Neural cell (in vitro differentiated cells): ENCODE data around the gene RNPEP. TPM values are rescaled to one million over a fixed set of nuclear protein-coding genes. Genes with fewer than 3 reads are reported as not detected.

ENCODE experiments used
- H2AFZ ChIP-seq: fragments of 200-600, 300-800 bp; sonication (generic), shearing (Covaris generic); 2 replicates; pipeline ENCODE4 v1.6.0; 2014; ENCODE audit warnings: low read depth, mild to moderate bottlenecking, antibody characterized with exemption, low read length, moderate library complexity
- H3F3A ChIP-seq: fragments of 200-600 bp; shearing (Covaris generic); 2 replicates; pipeline ENCODE4 v1.6.1; 2016; ENCODE audit warnings: mild to moderate bottlenecking, moderate library complexity, mixed read lengths, antibody characterized with exemption, low read length; ENCODE audit not compliant: insufficient read depth, poor library complexity, severe bottlenecking
- H3K27ac ChIP-seq: fragments of 200-600, 300-800 bp; sonication (generic), shearing (Covaris generic); 2 replicates; pipeline ENCODE4 v1.5.1; 2014; ENCODE audit warnings: mild to moderate bottlenecking, low read length, moderate library complexity
- H3K27me3 ChIP-seq: fragments of 300-800, 200-600 bp; sonication (generic), shearing (Covaris generic); 2 replicates; pipeline ENCODE4 v1.6.0; 2014; ENCODE audit warnings: mild to moderate bottlenecking, low read depth, low read length, moderate library complexity; ENCODE audit not compliant: insufficient read depth
- H3K36me3 ChIP-seq: fragments of 300-800, 200-600 bp; sonication (generic), shearing (Covaris generic); 2 replicates; pipeline ENCODE4 v1.5.1; 2014; ENCODE audit warnings: mild to moderate bottlenecking, antibody characterized with exemption, low read length, moderate library complexity; ENCODE audit not compliant: insufficient read depth
- H3K4me2 ChIP-seq: fragments of 300-800, 200-600 bp; sonication (generic), shearing (Covaris generic); 2 replicates; pipeline ENCODE4 v1.6.0; 2014; ENCODE audit warnings: mild to moderate bottlenecking, low read length
- H3K4me3 ChIP-seq: fragments of 300-800, 200-600 bp; sonication (generic), shearing (Covaris generic); 2 replicates; pipeline ENCODE4 v1.5.1; 2014; ENCODE audit warnings: mild to moderate bottlenecking, low read length, moderate library complexity
- H3K79me2 ChIP-seq: fragments of 200-600 bp; shearing (Covaris generic); replicated peaks from 2 replicates; pipeline ENCODE4 v1.6.0; 2014; ENCODE audit warnings: mild to moderate bottlenecking, low read length, moderate library complexity; ENCODE audit not compliant: insufficient read depth
- H3K9ac ChIP-seq: fragments of 300-800, 200-600 bp; sonication (generic), shearing (Covaris generic); 2 replicates; pipeline ENCODE4 v1.6.1; 2016; ENCODE audit warnings: mild to moderate bottlenecking, low read length, mixed read lengths
- H3K9me2 ChIP-seq: fragments of 200-600 bp; shearing (Covaris generic); 2 replicates; pipeline ENCODE4 v1.6.1; 2016; ENCODE audit warnings: mild to moderate bottlenecking, low read length, mixed read lengths; ENCODE audit not compliant: insufficient read depth
- H3K9me3 ChIP-seq: fragments of 200-600, 300-800 bp; sonication (generic), shearing (Covaris generic); 2 replicates; pipeline ENCODE4 v1.6.1; 2016; ENCODE audit warnings: mild to moderate bottlenecking, mixed run types, low read length, moderate library complexity, mixed read lengths
- H4K20me1 ChIP-seq: fragments of 200-600 bp; shearing (Covaris generic); 2 replicates; pipeline ENCODE4 v1.6.1; 2016; ENCODE audit warnings: mild to moderate bottlenecking, mixed run types; ENCODE audit not compliant: insufficient read depth
- CTCF ChIP-seq: fragments of 450-650 bp; IDR thresholded peaks from 2 replicates; pipeline ENCODE4 v1.5.1; 2014; ENCODE audit warnings: antibody characterized with exemption, mild to moderate bottlenecking, moderate library complexity; ENCODE audit not compliant: poor library complexity, severe bottlenecking
- EP300 ChIP-seq: fragments of 450-650 bp; conservative IDR thresholded peaks from 2 replicates; pipeline ENCODE4 v1.6.1; 2014; ENCODE audit warnings: antibody characterized with exemption, mild to moderate bottlenecking, moderate library complexity; ENCODE audit not compliant: poor library complexity, severe bottlenecking
- EZH2 ChIP-seq: fragments of 200-600, 300-800 bp; shearing (Covaris generic), sonication (generic); IDR thresholded peaks from 2 replicates; pipeline ENCODE4 v1.6.1; 2014; ENCODE audit warnings: antibody characterized with exemption, low read length, borderline replicate concordance, mild to moderate bottlenecking; ENCODE audit not compliant: insufficient read depth, poor library complexity, severe bottlenecking
- MXI1 ChIP-seq: fragments of 450-650 bp; conservative IDR thresholded peaks from 2 replicates; pipeline ENCODE4 v1.6.1; 2014; ENCODE audit warnings: antibody characterized with exemption, mild to moderate bottlenecking; ENCODE audit not compliant: poor library complexity, severe bottlenecking
- POLR2AphosphoS5 ChIP-seq: IDR thresholded peaks from 2 replicates; pipeline ENCODE4 v1.6.1; 2012
- RAD21 ChIP-seq: fragments of 450-650 bp; conservative IDR thresholded peaks from 2 replicates; pipeline ENCODE4 v1.6.1; 2014; ENCODE audit warnings: antibody characterized with exemption, mild to moderate bottlenecking, moderate library complexity
- SMC3 ChIP-seq: fragments of 450-650 bp; conservative IDR thresholded peaks from 2 replicates; pipeline ENCODE4 v1.6.1; 2014; ENCODE audit warnings: antibody characterized with exemption, mild to moderate bottlenecking, moderate library complexity; ENCODE audit not compliant: poor library complexity
- polyA plus RNA-seq: library from polyadenylated mRNA; depleted of rRNA; stranded (reverse); fragments of >200 nt; gene quantifications from 2 replicates; pipeline ENCODE4 v1.2.3, GENCODE V29; 2014
- TF ChIP-seq, protein P1 (sequence below): IDR thresholded peaks from 2 replicates; pipeline ENCODE4 v1.6.1; 2012; ENCODE audit warnings: borderline replicate concordance

Gene RNPEP
- polyA plus RNA-seq, 1 donor from 2014 or later, result 33.1 TPM

- Histone ChIP-seq H3K27me3 (no peaks in the 10 kb centered on the region), H3K4me3 (no peak overlapping the region), H3K9me3 (no peaks in the 10 kb centered on the region), H3K9me2 (no peaks in the 10 kb centered on the region), H3K36me3 (no peaks in the 10 kb centered on the region), H3K4me2 (no peak overlapping the region), H3F3A (no peaks in the 10 kb centered on the region), H4K20me1 (no peaks in the 10 kb centered on the region), H3K27ac (no peak overlapping the region), H3K9ac (no peak overlapping the region), H3K79me2 (no peaks in the 10 kb centered on the region), H2AFZ (no peak overlapping the region)
- TF ChIP-seq SMC3 (peak; percentile 88), POLR2AphosphoS5 (no peak), RAD21 (peak; percentile 83), CTCF (peak; percentile 92)
These were observed 27.1 kb downstream of the RNPEP start for GRCh38 chr1:202009326-202010179.

GRCh38 chr1:202010180-202011015 is 27.9 kb downstream of the RNPEP start, which contains the start of gene ELF3:
Gene ELF3 (plus strand): TSS chr1:202010587. CDS start chr1:202011137, 550 bp downstream.
- Histone ChIP-seq H3K27ac (no peak within 1 kb of the TSS), H3K4me2 (no peak within 1 kb of the TSS), H3K27me3 (no peaks in the 10 kb centered on the region), H2AFZ (no peak within 1 kb of the TSS), H3K9me3 (no peaks in the 10 kb centered on the region), H3K4me3 (no peak within 1 kb of the TSS), H3K9ac (no peak within 1 kb of the TSS), H4K20me1 (no peaks in the 10 kb centered on the region), H3K79me2 (no peaks in the 10 kb centered on the region), H3F3A (no peaks in the 10 kb centered on the region), H3K36me3 (no peaks in the 10 kb centered on the region), H3K9me2 (no peaks in the 10 kb centered on the region)
- no peak for TF ChIP-seq POLR2AphosphoS5

GRCh38 chr1:202011994-202012393 is 29.5 kb downstream of the RNPEP start:
- no peaks in the 10 kb centered on the region for H3K9me3 ChIP-seq
- no peak overlapping the region for H3K4me2 ChIP-seq
- H3K79me2 ChIP-seq, result no peaks in the 10 kb centered on the region
- H4K20me1 ChIP-seq, result no peaks in the 10 kb centered on the region
- no peak overlapping the region for H3K4me3 ChIP-seq
- H3K9me2 ChIP-seq, result no peaks in the 10 kb centered on the region
- no peaks in the 10 kb centered on the region for H3K36me3 ChIP-seq
- no peak overlapping the region for H3K9ac ChIP-seq
- TF ChIP-seq EZH2, result no peak
- TF ChIP-seq RAD21, result no peak
- TF ChIP-seq MXI1, result no peak
- no peak for TF ChIP-seq EP300
- no peak for TF ChIP-seq POLR2AphosphoS5
- TF ChIP-seq, protein P1, sequence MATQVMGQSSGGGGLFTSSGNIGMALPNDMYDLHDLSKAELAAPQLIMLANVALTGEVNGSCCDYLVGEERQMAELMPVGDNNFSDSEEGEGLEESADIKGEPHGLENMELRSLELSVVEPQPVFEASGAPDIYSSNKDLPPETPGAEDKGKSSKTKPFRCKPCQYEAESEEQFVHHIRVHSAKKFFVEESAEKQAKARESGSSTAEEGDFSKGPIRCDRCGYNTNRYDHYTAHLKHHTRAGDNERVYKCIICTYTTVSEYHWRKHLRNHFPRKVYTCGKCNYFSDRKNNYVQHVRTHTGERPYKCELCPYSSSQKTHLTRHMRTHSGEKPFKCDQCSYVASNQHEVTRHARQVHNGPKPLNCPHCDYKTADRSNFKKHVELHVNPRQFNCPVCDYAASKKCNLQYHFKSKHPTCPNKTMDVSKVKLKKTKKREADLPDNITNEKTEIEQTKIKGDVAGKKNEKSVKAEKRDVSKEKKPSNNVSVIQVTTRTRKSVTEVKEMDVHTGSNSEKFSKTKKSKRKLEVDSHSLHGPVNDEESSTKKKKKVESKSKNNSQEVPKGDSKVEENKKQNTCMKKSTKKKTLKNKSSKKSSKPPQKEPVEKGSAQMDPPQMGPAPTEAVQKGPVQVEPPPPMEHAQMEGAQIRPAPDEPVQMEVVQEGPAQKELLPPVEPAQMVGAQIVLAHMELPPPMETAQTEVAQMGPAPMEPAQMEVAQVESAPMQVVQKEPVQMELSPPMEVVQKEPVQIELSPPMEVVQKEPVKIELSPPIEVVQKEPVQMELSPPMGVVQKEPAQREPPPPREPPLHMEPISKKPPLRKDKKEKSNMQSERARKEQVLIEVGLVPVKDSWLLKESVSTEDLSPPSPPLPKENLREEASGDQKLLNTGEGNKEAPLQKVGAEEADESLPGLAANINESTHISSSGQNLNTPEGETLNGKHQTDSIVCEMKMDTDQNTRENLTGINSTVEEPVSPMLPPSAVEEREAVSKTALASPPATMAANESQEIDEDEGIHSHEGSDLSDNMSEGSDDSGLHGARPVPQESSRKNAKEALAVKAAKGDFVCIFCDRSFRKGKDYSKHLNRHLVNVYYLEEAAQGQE, result no peak
- no peak for TF ChIP-seq SMC3
- TF ChIP-seq CTCF, result no peak
- no peak overlapping the region for H3K27ac ChIP-seq
- no peaks in the 10 kb centered on the region for H3F3A ChIP-seq
- no peak overlapping the region for H2AFZ ChIP-seq
- no peaks in the 10 kb centered on the region for H3K27me3 ChIP-seq
